ENCODE data around the gene PCDHGA4.

DNA sequence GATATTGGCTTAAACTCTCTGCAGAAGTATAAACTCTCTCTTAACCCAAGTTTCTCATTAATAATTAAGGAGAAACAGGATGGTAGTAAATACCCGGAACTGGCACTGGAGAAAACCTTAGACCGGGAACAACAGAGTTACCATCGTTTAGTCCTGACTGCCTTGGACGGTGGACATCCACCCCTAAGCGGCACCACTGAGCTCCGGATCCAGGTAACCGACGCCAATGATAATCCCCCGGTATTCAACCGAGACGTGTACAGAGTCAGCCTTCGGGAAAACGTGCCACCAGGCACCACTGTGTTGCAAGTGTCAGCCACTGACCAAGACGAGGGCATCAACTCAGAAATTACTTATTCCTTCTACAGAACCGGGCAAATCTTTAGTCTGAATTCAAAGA is 43.8 kb downstream of the PCDHGA4 start:
- TF ChIP-seq, protein P1, sequence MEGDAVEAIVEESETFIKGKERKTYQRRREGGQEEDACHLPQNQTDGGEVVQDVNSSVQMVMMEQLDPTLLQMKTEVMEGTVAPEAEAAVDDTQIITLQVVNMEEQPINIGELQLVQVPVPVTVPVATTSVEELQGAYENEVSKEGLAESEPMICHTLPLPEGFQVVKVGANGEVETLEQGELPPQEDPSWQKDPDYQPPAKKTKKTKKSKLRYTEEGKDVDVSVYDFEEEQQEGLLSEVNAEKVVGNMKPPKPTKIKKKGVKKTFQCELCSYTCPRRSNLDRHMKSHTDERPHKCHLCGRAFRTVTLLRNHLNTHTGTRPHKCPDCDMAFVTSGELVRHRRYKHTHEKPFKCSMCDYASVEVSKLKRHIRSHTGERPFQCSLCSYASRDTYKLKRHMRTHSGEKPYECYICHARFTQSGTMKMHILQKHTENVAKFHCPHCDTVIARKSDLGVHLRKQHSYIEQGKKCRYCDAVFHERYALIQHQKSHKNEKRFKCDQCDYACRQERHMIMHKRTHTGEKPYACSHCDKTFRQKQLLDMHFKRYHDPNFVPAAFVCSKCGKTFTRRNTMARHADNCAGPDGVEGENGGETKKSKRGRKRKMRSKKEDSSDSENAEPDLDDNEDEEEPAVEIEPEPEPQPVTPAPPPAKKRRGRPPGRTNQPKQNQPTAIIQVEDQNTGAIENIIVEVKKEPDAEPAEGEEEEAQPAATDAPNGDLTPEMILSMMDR (IDR thresholded peaks at IDR 0.05) = no peak
- TF ChIP-seq POLR2A (IDR thresholded peaks at IDR 0.05) = no peak
